ENCODE results near the gene CRY2. TPM values are rescaled to one million over a fixed set of nuclear protein-coding genes. Genes with fewer than 3 reads are reported as not detected.

The CRY2 gene
- total RNA-seq, 1 donor from 2014 or later: 23.8 TPM

DNA sequence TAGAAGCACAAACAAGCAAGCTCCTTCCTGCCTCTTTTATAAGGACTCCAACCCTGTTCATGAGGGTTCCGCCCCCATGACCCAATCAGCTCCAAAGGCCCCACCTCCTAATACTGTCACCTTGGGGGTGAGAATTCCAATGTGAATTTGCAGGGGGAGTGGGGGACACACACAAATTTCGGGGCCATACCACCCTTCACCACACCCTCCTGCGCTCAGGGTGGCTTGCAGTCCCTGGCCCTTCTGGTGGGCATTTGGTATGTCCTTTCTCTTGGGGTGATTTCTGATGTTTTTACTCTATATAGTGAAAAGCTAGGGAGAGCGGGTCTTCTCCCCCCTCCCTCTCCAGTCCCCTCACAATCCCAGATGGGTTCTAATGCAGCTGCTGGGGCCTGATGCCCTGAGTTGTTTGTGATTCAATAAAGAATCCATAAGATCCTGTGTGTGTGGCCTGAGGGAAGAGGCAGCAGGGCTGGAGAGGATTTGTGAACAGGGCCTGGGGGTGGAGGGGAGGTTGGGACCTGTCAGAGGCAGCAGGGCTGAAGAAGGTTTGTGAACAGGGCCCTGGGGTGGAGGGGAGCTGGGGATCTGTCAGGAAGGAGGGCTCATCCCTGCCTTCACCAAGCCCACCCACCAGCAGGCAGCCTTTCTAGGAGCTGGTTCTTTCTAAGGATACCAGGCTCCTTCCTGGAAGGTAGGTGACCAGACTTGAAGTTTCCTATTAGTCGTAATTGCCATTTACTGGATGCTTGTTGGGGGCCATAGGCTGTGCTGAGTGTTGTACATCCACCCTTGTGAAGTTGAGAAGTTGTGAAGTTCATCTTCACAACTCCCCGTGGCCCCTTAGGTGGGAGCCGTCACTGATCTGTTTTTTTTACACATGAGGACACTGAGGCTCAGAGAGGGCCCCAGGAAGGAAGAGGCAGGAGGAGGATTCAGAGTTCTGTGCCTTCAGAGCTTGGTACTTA is 34.4 kb upstream of the CRY2 start:
- Mint-ChIP-seq H3K27ac (ENCODE audit: unreplicated experiment) (no peak overlapping the region), H3K4me1 (ENCODE audit: unreplicated experiment) (peaks cover 11% of the 10 kb centered on the region), H3K9me3 (ENCODE audit: unreplicated experiment) (no peaks in the 10 kb centered on the region), H3K36me3 (ENCODE audit: low read depth, unreplicated experiment) (peaks cover 10% of the 10 kb centered on the region), H3K27me3 (ENCODE audit: unreplicated experiment) (peaks cover 4% of the 10 kb centered on the region), H3K4me3 (ENCODE audit: unreplicated experiment) (no peak overlapping the region)
- DNase-seq (ENCODE audit: low spot score): no peak
- TF ChIP-seq, protein P1, sequence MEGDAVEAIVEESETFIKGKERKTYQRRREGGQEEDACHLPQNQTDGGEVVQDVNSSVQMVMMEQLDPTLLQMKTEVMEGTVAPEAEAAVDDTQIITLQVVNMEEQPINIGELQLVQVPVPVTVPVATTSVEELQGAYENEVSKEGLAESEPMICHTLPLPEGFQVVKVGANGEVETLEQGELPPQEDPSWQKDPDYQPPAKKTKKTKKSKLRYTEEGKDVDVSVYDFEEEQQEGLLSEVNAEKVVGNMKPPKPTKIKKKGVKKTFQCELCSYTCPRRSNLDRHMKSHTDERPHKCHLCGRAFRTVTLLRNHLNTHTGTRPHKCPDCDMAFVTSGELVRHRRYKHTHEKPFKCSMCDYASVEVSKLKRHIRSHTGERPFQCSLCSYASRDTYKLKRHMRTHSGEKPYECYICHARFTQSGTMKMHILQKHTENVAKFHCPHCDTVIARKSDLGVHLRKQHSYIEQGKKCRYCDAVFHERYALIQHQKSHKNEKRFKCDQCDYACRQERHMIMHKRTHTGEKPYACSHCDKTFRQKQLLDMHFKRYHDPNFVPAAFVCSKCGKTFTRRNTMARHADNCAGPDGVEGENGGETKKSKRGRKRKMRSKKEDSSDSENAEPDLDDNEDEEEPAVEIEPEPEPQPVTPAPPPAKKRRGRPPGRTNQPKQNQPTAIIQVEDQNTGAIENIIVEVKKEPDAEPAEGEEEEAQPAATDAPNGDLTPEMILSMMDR (IDR thresholded peaks at IDR 0.05; ENCODE audit: unreplicated experiment): no peak

DNA sequence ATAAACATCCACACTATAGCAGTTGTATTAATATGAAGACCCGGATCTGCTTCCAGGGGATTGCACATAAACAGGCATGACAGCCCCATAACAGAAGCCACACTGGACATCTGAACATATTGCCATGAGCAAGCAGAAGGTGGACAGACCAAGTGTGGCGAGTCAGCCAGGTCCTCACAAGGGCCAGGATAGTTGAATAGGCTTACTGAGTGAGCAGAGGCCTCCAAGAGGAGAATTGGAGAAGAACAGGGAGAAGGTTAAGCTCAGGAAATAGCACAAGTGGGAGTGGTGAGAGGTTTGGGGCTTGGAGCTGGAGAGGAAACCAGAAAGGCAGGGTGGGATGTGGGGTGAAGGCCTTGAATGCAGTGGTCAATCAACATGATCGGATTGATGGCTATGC is 31.5 kb upstream of the CRY2 start:
- TF ChIP-seq, protein P1 (IDR thresholded peaks at IDR 0.05; ENCODE audit: unreplicated experiment): no peak
- Mint-ChIP-seq H3K27me3 (ENCODE audit: unreplicated experiment) (no peaks in the 10 kb centered on the region), H3K4me1 (ENCODE audit: unreplicated experiment) (peaks cover 3% of the 10 kb centered on the region), H3K9me3 (ENCODE audit: unreplicated experiment) (no peaks in the 10 kb centered on the region), H3K4me3 (ENCODE audit: unreplicated experiment) (no peak overlapping the region), H3K36me3 (ENCODE audit: low read depth, unreplicated experiment) (no peaks in the 10 kb centered on the region), H3K27ac (ENCODE audit: unreplicated experiment) (no peak overlapping the region)
- DNase-seq (ENCODE audit: low spot score): no peak

DNA sequence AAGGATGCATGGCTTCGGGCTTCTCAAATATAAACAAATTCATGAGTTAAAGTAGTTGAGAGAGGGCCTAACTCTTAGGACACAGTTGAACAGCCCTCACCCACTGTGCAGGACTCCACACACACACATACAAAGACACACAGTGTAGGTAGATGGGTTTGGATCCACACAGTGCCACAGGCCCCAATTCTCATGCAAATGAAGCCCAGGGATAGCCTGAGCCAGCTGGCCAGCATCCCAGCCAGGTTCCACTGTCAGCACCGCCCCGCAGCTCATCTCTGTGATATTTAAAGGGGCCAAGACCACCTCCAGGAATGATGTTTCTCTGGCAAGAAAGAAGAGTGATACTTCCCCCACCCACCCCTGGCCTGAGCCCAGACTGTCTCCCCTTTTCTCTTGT is 30.7 kb upstream of the CRY2 start:
- Mint-ChIP-seq H3K36me3 (ENCODE audit: low read depth, unreplicated experiment) (no peaks in the 10 kb centered on the region), H3K9me3 (ENCODE audit: unreplicated experiment) (no peaks in the 10 kb centered on the region), H3K4me1 (ENCODE audit: unreplicated experiment) (peaks cover 3% of the 10 kb centered on the region), H3K4me3 (ENCODE audit: unreplicated experiment) (no peak overlapping the region), H3K27ac (ENCODE audit: unreplicated experiment) (no peak overlapping the region), H3K27me3 (ENCODE audit: unreplicated experiment) (no peaks in the 10 kb centered on the region)
- DNase-seq (ENCODE audit: low spot score): no peak
- TF ChIP-seq, protein P1 (IDR thresholded peaks at IDR 0.05; ENCODE audit: unreplicated experiment): no peak

DNA sequence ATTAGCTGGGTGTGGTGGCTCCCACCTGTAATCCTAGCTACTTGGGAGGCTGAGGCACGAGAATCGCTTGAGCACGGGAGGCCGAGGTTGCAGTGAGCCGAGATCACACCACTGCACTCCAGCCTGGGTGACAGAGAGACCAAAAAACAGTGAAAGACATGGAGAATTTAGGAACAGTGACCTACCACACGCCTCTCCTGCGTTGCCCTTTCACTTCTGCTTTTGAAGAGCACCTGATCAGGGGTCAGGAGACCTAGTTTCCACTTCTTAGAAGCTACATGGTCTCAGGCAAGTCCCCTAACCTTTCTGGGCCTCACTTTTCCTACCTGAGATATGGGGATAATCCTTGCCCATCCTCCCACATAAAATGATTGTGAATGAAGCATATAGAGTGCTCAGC is 30.1 kb upstream of the CRY2 start:
- Mint-ChIP-seq H3K27me3 (ENCODE audit: unreplicated experiment) (no peaks in the 10 kb centered on the region), H3K4me3 (ENCODE audit: unreplicated experiment) (no peak overlapping the region), H3K9me3 (ENCODE audit: unreplicated experiment) (no peaks in the 10 kb centered on the region), H3K4me1 (ENCODE audit: unreplicated experiment) (peaks cover 3% of the 10 kb centered on the region), H3K36me3 (ENCODE audit: low read depth, unreplicated experiment) (no peaks in the 10 kb centered on the region), H3K27ac (ENCODE audit: unreplicated experiment) (no peak overlapping the region)
- TF ChIP-seq, protein P1 (IDR thresholded peaks at IDR 0.05; ENCODE audit: unreplicated experiment): no peak
- DNase-seq (ENCODE audit: low spot score): no peak

DNA sequence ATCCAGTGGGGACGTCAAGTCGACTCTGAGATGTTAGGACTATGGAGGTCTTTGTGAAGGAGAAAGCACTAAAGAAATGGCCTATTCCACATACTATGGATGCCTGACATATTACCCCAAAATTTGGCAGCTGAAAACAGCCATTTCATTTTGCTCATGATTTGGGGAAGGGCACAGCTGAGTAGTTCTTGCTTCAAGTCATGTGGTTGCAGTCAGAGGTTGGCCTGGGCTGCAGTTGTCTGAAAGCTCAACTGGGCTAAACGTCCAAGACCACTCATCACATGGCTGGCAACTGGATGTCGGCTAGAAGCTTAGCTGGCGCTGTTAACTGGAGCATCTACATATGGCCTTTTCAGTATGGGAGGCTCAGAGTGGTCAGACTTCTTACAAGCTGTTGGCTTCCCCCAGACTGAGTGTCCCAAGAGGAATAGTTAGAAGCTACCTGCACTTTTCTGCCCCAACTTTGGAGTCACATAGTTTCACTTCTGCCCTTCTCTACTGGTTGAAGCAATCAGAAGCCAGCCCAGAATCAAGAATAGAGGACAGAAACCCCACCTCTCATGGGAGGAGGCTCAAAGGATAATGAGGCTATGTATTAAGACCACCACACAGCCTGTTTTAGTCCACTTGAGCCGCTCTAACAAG is 28.2 kb upstream of the CRY2 start:
- Mint-ChIP-seq H3K9me3 (ENCODE audit: unreplicated experiment) (no peaks in the 10 kb centered on the region), H3K27ac (ENCODE audit: unreplicated experiment) (no peak overlapping the region), H3K4me3 (ENCODE audit: unreplicated experiment) (no peak overlapping the region), H3K27me3 (ENCODE audit: unreplicated experiment) (no peaks in the 10 kb centered on the region), H3K4me1 (ENCODE audit: unreplicated experiment) (peaks cover 8% of the 10 kb centered on the region), H3K36me3 (ENCODE audit: low read depth, unreplicated experiment) (no peaks in the 10 kb centered on the region)
- TF ChIP-seq, protein P1 (IDR thresholded peaks at IDR 0.05; ENCODE audit: unreplicated experiment): no peak
- DNase-seq (ENCODE audit: low spot score): no peak
